HUES6 (cell line): Measurements from ENCODE around the gene NUDCD3.

Source experiments
- H3K27ac ChIP-seq: 2 replicates; pipeline ENCODE4 v1.7.0; 2013; ENCODE audit warnings: low read depth, mild to moderate bottlenecking, low read length, inconsistent platforms
- H3K27me3 ChIP-seq: 2 replicates; pipeline ENCODE4 v1.6.1; 2013; ENCODE audit warnings: low read length; ENCODE audit not compliant: control insufficient read depth, insufficient read depth
- H3K36me3 ChIP-seq: 2 replicates; pipeline ENCODE4 v1.6.1; 2013; ENCODE audit warnings: low read length; ENCODE audit not compliant: control insufficient read depth, insufficient read depth
- H3K4me1 ChIP-seq: 2 replicates; pipeline ENCODE4 v1.6.1; 2013; ENCODE audit warnings: low read length; ENCODE audit not compliant: control insufficient read depth, insufficient read depth
- H3K4me3 ChIP-seq: 2 replicates; pipeline ENCODE4 v1.5.1; 2013; ENCODE audit warnings: low read depth, low read length
- H3K9ac ChIP-seq: one replicate; pipeline ENCODE4 v1.6.1; 2013; ENCODE audit warnings: mild to moderate bottlenecking, low read length
- H3K9me3 ChIP-seq: 2 replicates; pipeline ENCODE4 v1.6.1; 2013; ENCODE audit warnings: low read depth, low read length; ENCODE audit not compliant: control insufficient read depth, insufficient read depth

NUDCD3 gene

DNA sequence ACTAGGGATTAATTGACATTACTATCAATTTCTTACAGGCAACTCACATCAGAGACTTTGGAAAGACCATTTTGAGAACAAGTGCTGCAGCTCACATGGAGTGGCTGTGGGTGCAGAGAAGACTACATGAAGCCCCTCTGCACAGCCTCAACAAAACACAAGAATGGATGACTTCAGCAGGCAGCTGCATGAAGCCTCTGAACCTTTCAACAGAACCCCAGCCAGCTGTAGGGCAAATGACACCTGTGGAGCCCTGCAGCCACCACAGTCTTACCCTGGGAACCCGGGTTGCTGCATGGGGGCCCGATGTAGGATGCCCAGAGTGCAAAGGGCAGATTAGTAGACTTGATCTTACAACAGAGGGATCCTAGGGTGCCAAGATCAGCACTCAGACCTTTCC, 103.1 kb downstream of the NUDCD3 start:
- H3K9ac ChIP-seq, result no peak overlapping the region
- no peak overlapping the region for H3K27ac ChIP-seq
- peaks cover 85% of the 10 kb centered on the region for H3K36me3 ChIP-seq
- H3K4me3 ChIP-seq, result no peak overlapping the region
- no peaks in the 10 kb centered on the region for H3K4me1 ChIP-seq
- no peaks in the 10 kb centered on the region for H3K9me3 ChIP-seq
- no peaks in the 10 kb centered on the region for H3K27me3 ChIP-seq

GRCh38 chr7:44386139-44386913, 104.1 kb downstream of the NUDCD3 start:
- Histone ChIP-seq H3K27me3 (no peaks in the 10 kb centered on the region), H3K9ac (no peak overlapping the region), H3K4me1 (no peaks in the 10 kb centered on the region), H3K27ac (no peak overlapping the region), H3K36me3 (peaks cover 76% of the 10 kb centered on the region), H3K4me3 (no peak overlapping the region), H3K9me3 (no peaks in the 10 kb centered on the region)

DNA sequence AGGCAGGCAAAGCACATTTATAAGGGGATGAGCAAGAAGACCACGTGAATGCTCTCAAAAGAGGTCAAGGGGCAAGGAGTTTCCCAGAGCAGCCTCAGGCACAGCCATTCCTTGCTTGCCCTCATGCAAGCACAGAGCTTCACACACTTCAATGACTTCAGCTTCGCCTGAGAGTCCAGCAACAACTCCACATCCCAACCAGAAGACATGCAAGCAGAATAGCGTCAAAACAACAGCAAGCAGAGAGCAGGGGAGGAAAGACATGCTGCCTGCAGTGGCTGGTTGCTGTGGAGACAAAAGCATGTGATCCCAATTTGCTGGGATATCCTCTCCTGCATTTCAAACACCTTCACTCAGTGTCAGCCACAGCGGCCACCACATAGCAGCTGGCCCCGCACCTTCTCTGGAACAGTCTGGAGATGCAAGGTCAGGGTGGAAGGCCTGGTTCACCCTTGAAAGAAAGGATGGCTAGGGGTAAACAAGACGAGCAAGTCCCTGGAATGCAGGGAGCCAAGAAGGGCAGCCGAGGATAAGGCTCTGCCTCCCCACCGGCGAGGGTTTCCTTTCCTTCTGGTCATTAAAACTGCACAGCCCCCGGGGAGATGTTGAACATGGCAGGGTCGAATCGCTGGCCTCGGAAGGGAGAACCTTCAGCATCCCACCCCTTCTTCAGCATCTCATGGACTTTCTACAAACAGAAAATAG, 104.9 kb downstream of the NUDCD3 start:
- H3K9me3 ChIP-seq, result no peaks in the 10 kb centered on the region
- H3K36me3 ChIP-seq, result peaks cover 69% of the 10 kb centered on the region
- H3K4me3 ChIP-seq, result no peak overlapping the region
- H3K4me1 ChIP-seq, result no peaks in the 10 kb centered on the region
- no peaks in the 10 kb centered on the region for H3K27me3 ChIP-seq
- H3K27ac ChIP-seq, result no peak overlapping the region
- H3K9ac ChIP-seq, result no peak overlapping the region

GRCh38 chr7:44384586-44385433, 105.6 kb downstream of the NUDCD3 start:
- no peak overlapping the region for H3K27ac ChIP-seq
- no peaks in the 10 kb centered on the region for H3K4me1 ChIP-seq

DNA sequence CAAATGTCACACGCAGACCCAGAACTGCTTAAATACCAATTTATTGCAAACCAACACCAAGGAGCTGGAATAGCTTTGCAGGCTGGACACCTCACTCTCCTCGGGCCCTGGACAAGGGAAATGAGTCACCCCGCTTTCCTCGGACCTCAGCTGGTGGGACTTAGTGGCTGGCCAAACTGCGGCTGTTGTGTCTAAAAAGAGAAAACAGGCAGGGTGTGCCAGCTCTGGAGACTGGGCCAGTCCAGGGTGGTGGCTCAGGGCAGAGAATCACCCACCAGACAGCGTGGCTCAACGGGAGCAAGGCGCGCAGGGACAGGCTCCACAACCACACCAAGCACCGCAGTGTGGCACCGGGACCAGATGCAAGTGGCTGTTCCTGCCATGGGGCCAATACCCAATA, 106.9 kb downstream of the NUDCD3 start:
- no peak overlapping the region for H3K9ac ChIP-seq
- H3K36me3 ChIP-seq, result peaks cover 54% of the 10 kb centered on the region
- H3K4me1 ChIP-seq, result no peaks in the 10 kb centered on the region
- H3K4me3 ChIP-seq, result no peak overlapping the region
- no peaks in the 10 kb centered on the region for H3K9me3 ChIP-seq
- H3K27me3 ChIP-seq, result no peaks in the 10 kb centered on the region
- no peak overlapping the region for H3K27ac ChIP-seq

More at GRCh38 chr7:44384586-44385433, 105.6 kb downstream of the NUDCD3 start:
- Histone ChIP-seq H3K36me3 (peaks cover 64% of the 10 kb centered on the region), H3K9me3 (no peaks in the 10 kb centered on the region), H3K27me3 (no peaks in the 10 kb centered on the region), H3K9ac (no peak overlapping the region), H3K4me3 (no peak overlapping the region)

DNA sequence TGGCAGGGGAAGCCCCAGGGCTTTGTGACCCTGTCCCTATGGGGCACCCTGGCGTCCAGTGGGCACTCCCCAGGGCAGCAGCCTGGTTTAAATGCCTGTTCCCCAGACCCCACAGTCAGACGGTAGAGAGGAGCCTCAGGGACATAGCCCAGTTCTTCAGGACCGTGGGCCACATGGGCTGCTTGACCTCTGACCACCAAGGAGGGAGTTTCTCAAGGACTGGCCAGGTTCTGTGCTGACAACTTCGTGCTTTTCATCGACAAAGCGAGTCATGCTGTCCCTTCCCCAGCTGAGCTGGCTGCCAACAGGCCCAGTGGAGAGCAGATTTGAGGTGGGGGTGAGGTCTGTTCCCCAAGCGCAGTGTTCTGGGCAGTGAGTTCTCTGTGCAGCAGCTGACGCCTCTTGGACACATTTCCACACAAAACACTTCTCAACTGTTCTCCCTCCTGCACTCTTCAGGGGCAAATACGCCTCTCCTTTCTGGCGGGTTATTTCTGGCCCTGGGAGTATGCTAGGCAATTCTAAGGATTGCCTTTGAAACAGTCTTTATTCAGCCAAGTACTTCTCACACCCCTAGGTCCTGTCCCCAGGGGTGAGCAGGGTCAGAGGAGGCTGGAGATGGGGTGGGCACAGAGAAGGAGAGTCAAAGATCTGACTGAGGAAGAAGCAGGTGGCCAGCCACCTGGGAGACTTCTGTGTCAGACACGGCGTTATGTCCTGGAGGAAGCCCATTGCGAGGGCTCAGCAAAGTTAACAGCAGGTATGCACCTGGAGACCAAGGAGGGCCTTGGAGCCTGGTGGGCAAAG, 107.8 kb downstream of the NUDCD3 start:
- H3K36me3 ChIP-seq, result peaks cover 45% of the 10 kb centered on the region
- 0 out of 2 replicates have a peak, but pooled peaks cover under 1% of the 10 kb centered on the region for H3K27me3 ChIP-seq
- H3K9me3 ChIP-seq, result no peaks in the 10 kb centered on the region
- H3K4me3 ChIP-seq, result no peak overlapping the region
- H3K9ac ChIP-seq, result no peak overlapping the region
- H3K27ac ChIP-seq, result no peak overlapping the region
- no peaks in the 10 kb centered on the region for H3K4me1 ChIP-seq

DNA sequence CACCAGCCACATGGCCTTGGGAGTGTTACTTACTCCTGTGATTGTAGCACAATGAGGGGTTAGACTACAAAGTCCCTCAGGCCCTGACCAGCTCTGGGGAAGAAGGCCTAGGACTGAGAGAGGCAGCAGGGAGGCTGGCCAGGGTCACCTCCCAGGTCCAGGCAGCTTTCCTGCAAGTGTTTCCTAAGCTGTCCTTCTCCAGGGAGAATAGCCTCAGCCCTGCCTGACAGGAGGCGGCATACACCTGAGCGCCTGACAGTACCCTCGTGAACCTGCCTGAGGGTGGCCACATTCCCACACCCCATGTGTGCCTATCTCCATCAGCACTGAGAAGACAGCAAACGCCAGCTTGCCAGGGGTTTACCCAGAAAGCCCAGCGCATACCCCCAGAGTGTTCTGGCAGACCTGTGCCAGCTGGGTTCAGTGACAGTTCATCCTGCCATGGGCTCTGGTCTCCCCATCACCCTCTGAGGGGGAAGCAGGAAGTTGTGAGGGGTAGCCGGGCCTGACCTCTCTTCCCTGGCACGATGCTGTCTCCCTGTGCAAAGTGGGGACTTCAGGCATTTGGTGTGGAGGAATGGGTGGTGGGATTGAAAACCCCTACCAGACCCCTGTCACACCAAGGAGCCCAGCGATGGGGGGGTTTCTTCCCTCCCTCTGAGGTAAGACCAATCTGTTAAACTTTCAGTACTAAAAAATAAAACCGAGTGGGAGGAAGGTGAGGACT, 108.8 kb downstream of the NUDCD3 start:
- Histone ChIP-seq H3K27me3 (peaks cover 9% of the 10 kb centered on the region; the same call in 1 of the 2 replicates), H3K27ac (no peak overlapping the region), H3K9me3 (no peaks in the 10 kb centered on the region), H3K36me3 (peaks cover 37% of the 10 kb centered on the region), H3K9ac (no peak overlapping the region), H3K4me3 (no peak overlapping the region), H3K4me1 (no peaks in the 10 kb centered on the region)

DNA sequence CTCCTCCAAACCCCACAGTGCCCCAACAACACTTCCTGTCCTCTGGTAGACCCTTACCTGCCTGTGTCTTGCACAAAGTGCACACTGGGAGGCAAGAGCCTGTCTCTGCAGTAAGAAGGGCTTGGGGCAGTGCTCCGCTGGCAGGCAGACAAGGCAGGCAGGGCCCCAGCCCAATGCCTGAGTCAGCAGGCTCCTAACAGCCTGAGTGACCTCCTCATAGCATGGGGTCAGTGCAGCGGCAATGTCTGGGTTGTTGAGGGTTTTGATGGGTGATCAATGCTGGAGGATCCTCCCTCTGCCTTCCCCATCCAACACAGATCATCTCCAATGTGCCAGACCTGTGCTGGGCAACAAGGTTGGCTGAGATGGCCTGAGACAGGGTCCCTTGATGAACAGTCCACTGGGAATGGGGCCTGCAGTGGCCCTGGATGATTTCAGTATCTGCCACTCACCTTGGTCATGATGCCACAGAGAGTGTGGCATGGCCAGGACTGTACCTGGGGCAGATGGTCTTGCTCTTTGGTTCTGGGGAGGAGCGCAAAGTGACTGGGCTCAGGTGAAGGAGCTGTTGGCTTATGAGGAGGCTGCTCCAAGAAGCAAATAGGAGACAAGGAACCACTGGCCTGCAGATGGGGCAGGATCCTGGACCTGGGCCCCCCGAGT, 109.5 kb downstream of the NUDCD3 start:
- H3K27me3 ChIP-seq, result peaks cover 12% of the 10 kb centered on the region; the same call in 1 of the 2 replicates
- H3K9me3 ChIP-seq, result no peaks in the 10 kb centered on the region
- H3K4me1 ChIP-seq, result no peaks in the 10 kb centered on the region
- H3K36me3 ChIP-seq, result peaks cover 30% of the 10 kb centered on the region
- H3K9ac ChIP-seq, result no peak overlapping the region
- H3K27ac ChIP-seq, result no peak overlapping the region
- no peak overlapping the region for H3K4me3 ChIP-seq

GRCh38 chr7:44380189-44380830, 110.1 kb downstream of the NUDCD3 start:
- Histone ChIP-seq H3K36me3 (peaks cover 24% of the 10 kb centered on the region), H3K27me3 (peaks cover 12% of the 10 kb centered on the region; the same call in 1 of the 2 replicates), H3K9ac (no peak overlapping the region), H3K9me3 (no peaks in the 10 kb centered on the region), H3K4me3 (no peak overlapping the region), H3K4me1 (no peaks in the 10 kb centered on the region), H3K27ac (no peak overlapping the region)
